Loucy (cell line): ENCODE data around the gene MINDY4.

Experiments
- CTCF ChIP-seq: fragments of 200-600 bp; sonication (generic); conservative IDR thresholded peaks from 2 replicates; pipeline ENCODE4 v1.5.1; 2014; ENCODE audit warnings: mild to moderate bottlenecking, antibody characterized with exemption, low read length
- EZH2phosphoT487 ChIP-seq: fragments of 200-600 bp; IDR thresholded peaks from 2 replicates; pipeline ENCODE4 v1.6.1; 2018; ENCODE audit warnings: antibody characterized with exemption, mild to moderate bottlenecking, moderate library complexity, borderline replicate concordance

GRCh38 chr7:30912731-30912985 is 141.4 kb downstream of the MINDY4 start:
- no peak for TF ChIP-seq CTCF
- TF ChIP-seq EZH2phosphoT487: no peak
